ENCODE measurements around the gene SLC35G2. TPM values are rescaled to one million over a fixed set of nuclear protein-coding genes. Genes with fewer than 3 reads are reported as not detected.
"Not testable (repeated sequence)": the region's sequence is repeated elsewhere in the genome, so short reads cannot be mapped to it uniquely, and the experiment has no call there.

SLC35G2 gene
- total RNA-seq, 1 experiment from 2014 or later = 26.4 TPM

DNA sequence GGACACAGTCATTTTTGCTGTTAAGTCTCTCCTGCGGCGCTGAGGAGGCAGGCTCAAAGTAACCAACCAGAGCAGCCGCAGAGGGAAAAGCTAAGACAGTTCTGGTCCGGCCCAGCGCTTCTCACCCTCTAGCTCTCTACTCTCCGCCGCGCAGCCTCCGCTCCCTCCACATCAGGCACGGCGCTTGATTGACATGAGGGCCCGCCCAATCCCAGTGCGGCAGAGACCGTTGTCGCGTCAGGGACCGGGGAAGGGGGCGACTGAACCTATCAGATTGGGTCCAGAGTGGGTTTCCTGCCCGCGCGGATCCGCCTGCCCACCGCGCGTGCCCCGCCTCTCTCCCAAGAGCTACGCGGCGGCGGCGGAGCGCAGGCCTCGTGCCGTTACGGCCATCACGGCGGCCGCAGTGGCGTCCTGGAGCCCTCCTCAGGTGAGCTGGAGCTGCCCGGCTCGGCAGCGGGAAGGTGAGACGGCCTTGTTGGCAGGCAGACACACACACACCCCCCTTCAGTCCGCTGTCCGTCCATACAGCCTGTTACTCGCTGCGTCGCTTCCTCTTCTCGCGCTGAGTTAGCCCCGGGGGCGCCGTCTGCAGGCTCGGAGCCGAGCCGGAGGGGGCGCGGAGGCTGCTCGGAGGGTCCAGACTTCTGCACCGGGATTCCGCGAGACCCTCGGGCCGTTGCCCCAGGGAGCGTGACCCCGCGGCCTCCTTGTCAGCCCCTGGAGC, 43.1 kb downstream of the SLC35G2 start, which contains the start of gene NCK1:
Gene NCK1, plus strand, starts transcription at position 319 of the 727 bp plus-strand sequence. CDS start 65,794 bp downstream, outside the sequence.
- Histone ChIP-seq H3K36me3 (ENCODE audit: insufficient read depth, low read length, poor library complexity, severe bottlenecking) (peaks cover under 1% of the 10 kb centered on the region), H3K4me3 (ENCODE audit: low read depth, low read length, poor library complexity, severe bottlenecking) (peak within 1 kb of the TSS; percentile 84), H3K27me3 (replicated peaks; ENCODE audit: insufficient read depth, low read depth, low read length, poor library complexity) (no peaks in the 10 kb centered on the region), H3K4me1 (ENCODE audit: insufficient read depth, low read length, poor library complexity, severe bottlenecking) (peaks cover 3% of the 10 kb centered on the region), H3K9me3 (ENCODE audit: low read depth, low read length, poor library complexity, severe bottlenecking) (no peaks in the 10 kb centered on the region), H3K27ac (ENCODE audit: low read depth, low read length, poor library complexity, severe bottlenecking) (peak within 1 kb of the TSS; percentile 92)
- DNase-seq (ENCODE audit: low spot score) = peak; percentile 99
- ChIA-PET CTCF (interaction anchor here (1.3 to 1.9 kb wide), 2 partner anchors 110 to 152 kb away, joined by 3 to 7 read pairs; no protein-coding TSS in a partner anchor), POLR2A (ENCODE audit: low non-redundant PET) (interaction anchor here (0.6 to 0.7 kb wide), 4 partner anchors 11 to 574 kb away, joined by 3 to 5 read pairs (median 3); no protein-coding TSS in a partner anchor)
- no TSS peak for BruUV-seq (replicated peaks)
- intact Hi-C loops (cut with micrococcal nuclease; ENCODE audit: unreplicated experiment) = loop anchor here (2.0 to 5.0 kb wide), 3 partner anchors 75 to 153 kb away; partner anchors contain the start of gene STAG1
- no peak for TF ChIP-seq EZH2 (IDR thresholded peaks at IDR 0.05; ENCODE audit: borderline replicate concordance, low read depth, low read length, poor library complexity, severe bottlenecking)
- TF ChIP-seq, protein P1, sequence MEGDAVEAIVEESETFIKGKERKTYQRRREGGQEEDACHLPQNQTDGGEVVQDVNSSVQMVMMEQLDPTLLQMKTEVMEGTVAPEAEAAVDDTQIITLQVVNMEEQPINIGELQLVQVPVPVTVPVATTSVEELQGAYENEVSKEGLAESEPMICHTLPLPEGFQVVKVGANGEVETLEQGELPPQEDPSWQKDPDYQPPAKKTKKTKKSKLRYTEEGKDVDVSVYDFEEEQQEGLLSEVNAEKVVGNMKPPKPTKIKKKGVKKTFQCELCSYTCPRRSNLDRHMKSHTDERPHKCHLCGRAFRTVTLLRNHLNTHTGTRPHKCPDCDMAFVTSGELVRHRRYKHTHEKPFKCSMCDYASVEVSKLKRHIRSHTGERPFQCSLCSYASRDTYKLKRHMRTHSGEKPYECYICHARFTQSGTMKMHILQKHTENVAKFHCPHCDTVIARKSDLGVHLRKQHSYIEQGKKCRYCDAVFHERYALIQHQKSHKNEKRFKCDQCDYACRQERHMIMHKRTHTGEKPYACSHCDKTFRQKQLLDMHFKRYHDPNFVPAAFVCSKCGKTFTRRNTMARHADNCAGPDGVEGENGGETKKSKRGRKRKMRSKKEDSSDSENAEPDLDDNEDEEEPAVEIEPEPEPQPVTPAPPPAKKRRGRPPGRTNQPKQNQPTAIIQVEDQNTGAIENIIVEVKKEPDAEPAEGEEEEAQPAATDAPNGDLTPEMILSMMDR (conservative IDR thresholded peaks at IDR 0.05; ENCODE audit: low read depth, low read length) = peak; percentile 45

DNA sequence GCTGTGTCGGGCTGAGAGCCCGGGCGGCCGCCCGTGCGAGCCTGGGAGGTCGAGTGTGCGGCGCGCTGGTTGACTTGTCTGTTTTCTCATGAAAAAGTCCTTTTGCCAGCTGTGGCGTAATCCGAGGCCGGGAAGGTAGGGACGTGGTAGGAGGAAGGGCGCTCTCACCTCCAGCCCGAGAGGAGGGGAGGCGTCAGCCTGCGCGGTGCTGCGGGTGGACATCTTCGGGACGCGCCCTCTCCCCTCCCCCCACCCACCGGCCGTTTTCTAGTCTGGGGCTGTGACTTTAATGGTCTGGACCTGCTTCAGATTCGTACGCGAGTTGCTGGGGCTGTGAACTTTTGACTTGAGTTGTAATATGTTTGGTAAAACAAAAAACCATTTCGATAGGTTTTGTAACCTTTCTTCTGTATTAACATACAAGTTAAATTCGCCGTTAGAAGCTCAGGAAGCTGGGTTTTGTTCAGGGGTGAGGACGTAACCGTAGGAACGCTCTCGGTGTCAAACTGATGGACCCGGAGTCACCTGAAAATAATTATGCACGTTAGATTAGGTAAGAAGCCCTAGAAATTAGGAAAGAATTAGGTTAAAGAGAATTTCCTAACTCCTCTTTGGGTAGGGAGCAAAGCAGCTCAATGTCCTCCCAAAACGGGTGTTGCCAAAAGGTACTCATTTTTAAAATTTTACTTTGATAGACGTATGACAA, 43.8 kb downstream of the SLC35G2 start:
- peak; percentile 53 for DNase-seq (ENCODE audit: low spot score)
- Histone ChIP-seq H3K27ac (ENCODE audit: low read depth, low read length, poor library complexity, severe bottlenecking) (peak overlapping the region; percentile 92), H3K4me1 (ENCODE audit: insufficient read depth, low read length, poor library complexity, severe bottlenecking) (peaks cover 3% of the 10 kb centered on the region), H3K4me3 (ENCODE audit: low read depth, low read length, poor library complexity, severe bottlenecking) (peak overlapping the region; percentile 84), H3K27me3 (replicated peaks; ENCODE audit: insufficient read depth, low read depth, low read length, poor library complexity) (no peaks in the 10 kb centered on the region), H3K9me3 (ENCODE audit: low read depth, low read length, poor library complexity, severe bottlenecking) (no peaks in the 10 kb centered on the region), H3K36me3 (ENCODE audit: insufficient read depth, low read length, poor library complexity, severe bottlenecking) (peaks cover 6% of the 10 kb centered on the region)
- BruUV-seq (replicated peaks) = TSS peak; percentile 60
- CTCF ChIA-PET = interaction anchor here (1.3 to 1.9 kb wide), 2 partner anchors 110 to 151 kb away, joined by 3 to 7 read pairs; no protein-coding TSS in a partner anchor
- TF ChIP-seq, protein P1 (conservative IDR thresholded peaks at IDR 0.05; ENCODE audit: low read depth, low read length) = 0 out of 2 replicates have a peak, but pooled peaks have one; percentile 1
- no peak for TF ChIP-seq EZH2 (IDR thresholded peaks at IDR 0.05; ENCODE audit: borderline replicate concordance, low read depth, low read length, poor library complexity, severe bottlenecking)
- intact Hi-C loops (cut with micrococcal nuclease; ENCODE audit: unreplicated experiment) = loop anchor here (2.0 to 5.0 kb wide), 3 partner anchors 75 to 152 kb away; partner anchors contain the start of gene STAG1
- POLR2A ChIA-PET (ENCODE audit: low non-redundant PET) = interaction anchor here (0.7 kb wide), 1 partner anchor 10 kb away, joined by 6 read pairs; no protein-coding TSS in a partner anchor

DNA sequence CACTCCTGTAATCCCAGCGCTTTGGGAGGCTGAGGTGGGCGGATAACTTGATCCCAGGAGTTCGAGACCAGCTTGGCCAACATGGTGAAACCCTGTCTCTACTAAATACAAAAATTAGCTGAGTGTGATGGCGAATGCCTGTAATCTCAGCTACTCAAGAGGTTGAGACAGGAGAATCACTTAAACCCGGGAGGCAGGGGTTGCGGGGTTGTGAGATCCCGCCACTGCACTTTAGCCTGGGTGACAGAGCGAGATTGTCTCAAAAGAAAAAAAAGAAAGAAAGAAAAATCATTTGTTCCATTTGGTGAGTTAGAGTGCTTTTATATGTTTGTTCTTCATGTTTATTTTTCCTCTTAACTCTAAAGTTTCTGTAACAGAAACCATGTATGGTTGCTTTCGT, 50.4 kb downstream of the SLC35G2 start:
- intact Hi-C loops (cut with micrococcal nuclease; ENCODE audit: unreplicated experiment) = no loop called here
- BruUV-seq (replicated peaks) = no TSS peak

DNA sequence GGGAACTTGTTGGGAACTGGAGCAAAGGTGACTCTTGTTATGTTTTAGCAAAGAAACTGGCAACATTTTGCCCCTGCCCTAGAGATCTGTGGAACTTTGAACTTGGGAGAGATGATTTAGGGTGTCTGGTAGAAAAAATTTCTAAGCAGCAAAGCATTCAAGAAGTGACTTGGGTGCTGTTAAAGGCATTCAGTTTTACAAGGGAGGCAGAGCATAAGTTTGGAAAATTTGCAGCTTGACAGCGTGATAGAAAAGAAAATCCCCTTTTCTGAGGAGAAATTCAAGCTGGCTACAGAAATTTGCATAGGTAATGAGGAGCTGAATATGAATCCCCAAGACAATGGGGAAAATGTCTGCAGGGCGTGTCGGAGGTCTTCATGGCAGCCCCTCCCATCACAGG, 53.3 kb downstream of the SLC35G2 start:
- BruUV-seq (replicated peaks); H3K4me1 ChIP-seq (ENCODE audit: insufficient read depth, low read length, poor library complexity, severe bottlenecking); CTCF ChIA-PET; H3K9me3 ChIP-seq (ENCODE audit: low read depth, low read length, poor library complexity, severe bottlenecking); intact Hi-C loops (cut with micrococcal nuclease; ENCODE audit: unreplicated experiment); POLR2A ChIA-PET (ENCODE audit: low non-redundant PET); H3K4me3 ChIP-seq (ENCODE audit: low read depth, low read length, poor library complexity, severe bottlenecking); H3K27me3 ChIP-seq (replicated peaks; ENCODE audit: insufficient read depth, low read depth, low read length, poor library complexity); H3K27ac ChIP-seq (ENCODE audit: low read depth, low read length, poor library complexity, severe bottlenecking); DNase-seq (ENCODE audit: low spot score): not testable (repeated sequence)
- H3K36me3 ChIP-seq (ENCODE audit: insufficient read depth, low read length, poor library complexity, severe bottlenecking) = peaks cover 43% of the 10 kb centered on the region

More for the DNA sequence above, 50.4 kb downstream of the SLC35G2 start:
- peaks cover 5% of the 10 kb centered on the region for H3K9me3 ChIP-seq (ENCODE audit: low read depth, low read length, poor library complexity, severe bottlenecking)
- DNase-seq (ENCODE audit: low spot score) = no peak
- peaks cover 45% of the 10 kb centered on the region for H3K36me3 ChIP-seq (ENCODE audit: insufficient read depth, low read length, poor library complexity, severe bottlenecking)
- H3K4me1 ChIP-seq (ENCODE audit: insufficient read depth, low read length, poor library complexity, severe bottlenecking) = no peaks in the 10 kb centered on the region
- TF ChIP-seq, protein P1 (conservative IDR thresholded peaks at IDR 0.05; ENCODE audit: low read depth, low read length) = no peak
- no peak for TF ChIP-seq EZH2 (IDR thresholded peaks at IDR 0.05; ENCODE audit: borderline replicate concordance, low read depth, low read length, poor library complexity, severe bottlenecking)
- no peak overlapping the region for H3K4me3 ChIP-seq (ENCODE audit: low read depth, low read length, poor library complexity, severe bottlenecking)
- ChIA-PET POLR2A (ENCODE audit: low non-redundant PET) (interaction anchor here (0.7 kb wide), 1 partner anchor 38 kb away, joined by 3 read pairs; no protein-coding TSS in a partner anchor), CTCF (no interaction called here)
- no peaks in the 10 kb centered on the region for H3K27me3 ChIP-seq (replicated peaks; ENCODE audit: insufficient read depth, low read depth, low read length, poor library complexity)
- H3K27ac ChIP-seq (ENCODE audit: low read depth, low read length, poor library complexity, severe bottlenecking) = no peak overlapping the region
